Measurements from ENCODE around the gene ADGRG3.

The ADGRG3 gene

GRCh38 chr16:57683636-57684545 lies 15.8 kb downstream of the ADGRG3 start:
- TF ChIP-seq CTCF (IDR thresholded peaks at IDR 0.05; ENCODE audit: borderline replicate concordance, extremely low read depth, low read length, poor library complexity, severe bottlenecking): no peak
- TF ChIP-seq EZH2 (IDR thresholded peaks at IDR 0.05; ENCODE audit: borderline replicate concordance, low read depth, low read length, severe bottlenecking): no peak
- Histone ChIP-seq H3K79me2 (ENCODE audit: insufficient read depth, low read length) (no peaks in the 10 kb centered on the region), H3K4me1 (ENCODE audit: insufficient read depth, low read length) (peaks cover 6% of the 10 kb centered on the region), H3K27me3 (ENCODE audit: insufficient read depth, low read length, poor library complexity) (no peaks in the 10 kb centered on the region), H3K36me3 (ENCODE audit: insufficient read depth, low read length) (no peaks in the 10 kb centered on the region), H3K9ac (ENCODE audit: low read depth, low read length) (no peak overlapping the region), H3K9me3 (ENCODE audit: insufficient read depth, low read length, severe bottlenecking) (no peaks in the 10 kb centered on the region), H4K20me1 (ENCODE audit: insufficient read depth, low read length) (no peaks in the 10 kb centered on the region), H3K4me2 (ENCODE audit: insufficient read depth, low read length) (no peak overlapping the region), H3K27ac (ENCODE audit: low read length) (no peak overlapping the region), H3K4me3 (ENCODE audit: low read depth in 1 of 2, low read length in 2 of 2) (no peak overlapping the region), H2AFZ (ENCODE audit: low read depth, low read length) (no peak overlapping the region)
- DNase-seq: no peak
- no peak for ATAC-seq (ENCODE audit: insufficient read depth, low read depth)

GRCh38 chr16:57684626-57685358 lies 16.7 kb downstream of the ADGRG3 start:
- no peak for ATAC-seq (ENCODE audit: insufficient read depth, low read depth)
- no peaks in the 10 kb centered on the region for H3K9me3 ChIP-seq (ENCODE audit: insufficient read depth, low read length, severe bottlenecking)
- H3K9ac ChIP-seq (ENCODE audit: low read depth, low read length): no peak overlapping the region
- no peak for DNase-seq
- TF ChIP-seq CTCF (IDR thresholded peaks at IDR 0.05; ENCODE audit: borderline replicate concordance, extremely low read depth, low read length, poor library complexity, severe bottlenecking): no peak
- TF ChIP-seq EZH2 (IDR thresholded peaks at IDR 0.05; ENCODE audit: borderline replicate concordance, low read depth, low read length, severe bottlenecking): no peak
- H4K20me1 ChIP-seq (ENCODE audit: insufficient read depth, low read length): no peaks in the 10 kb centered on the region
- H3K27ac ChIP-seq (ENCODE audit: low read length): no peak overlapping the region
- no peaks in the 10 kb centered on the region for H3K27me3 ChIP-seq (ENCODE audit: insufficient read depth, low read length, poor library complexity)
- no peaks in the 10 kb centered on the region for H3K79me2 ChIP-seq (ENCODE audit: insufficient read depth, low read length)
- no peaks in the 10 kb centered on the region for H3K36me3 ChIP-seq (ENCODE audit: insufficient read depth, low read length)
- H2AFZ ChIP-seq (ENCODE audit: low read depth, low read length): no peak overlapping the region
- peaks cover 15% of the 10 kb centered on the region for H3K4me1 ChIP-seq (ENCODE audit: insufficient read depth, low read length)
- H3K4me3 ChIP-seq (ENCODE audit: low read depth in 1 of 2, low read length in 2 of 2): no peak overlapping the region
- no peak overlapping the region for H3K4me2 ChIP-seq (ENCODE audit: insufficient read depth, low read length)

GRCh38 chr16:57685633-57686032 lies 17.5 kb downstream of the ADGRG3 start:
- TF ChIP-seq CTCF (IDR thresholded peaks at IDR 0.05; ENCODE audit: borderline replicate concordance, extremely low read depth, low read length, poor library complexity, severe bottlenecking) (no peak), EZH2 (IDR thresholded peaks at IDR 0.05; ENCODE audit: borderline replicate concordance, low read depth, low read length, severe bottlenecking) (no peak)
- H3K36me3 ChIP-seq (ENCODE audit: insufficient read depth, low read length): no peaks in the 10 kb centered on the region
- ATAC-seq (ENCODE audit: insufficient read depth, low read depth): no peak
- H4K20me1 ChIP-seq (ENCODE audit: insufficient read depth, low read length): no peaks in the 10 kb centered on the region
- H3K4me1 ChIP-seq (ENCODE audit: insufficient read depth, low read length): peaks cover 22% of the 10 kb centered on the region
- DNase-seq: no peak
- no peak overlapping the region for H3K27ac ChIP-seq (ENCODE audit: low read length)
- no peaks in the 10 kb centered on the region for H3K27me3 ChIP-seq (ENCODE audit: insufficient read depth, low read length, poor library complexity)
- no peak overlapping the region for H2AFZ ChIP-seq (ENCODE audit: low read depth, low read length)
- no peak overlapping the region for H3K9ac ChIP-seq (ENCODE audit: low read depth, low read length)
- no peaks in the 10 kb centered on the region for H3K79me2 ChIP-seq (ENCODE audit: insufficient read depth, low read length)
- no peak overlapping the region for H3K4me3 ChIP-seq (ENCODE audit: low read depth in 1 of 2, low read length in 2 of 2)
- no peaks in the 10 kb centered on the region for H3K9me3 ChIP-seq (ENCODE audit: insufficient read depth, low read length, severe bottlenecking)
- H3K4me2 ChIP-seq (ENCODE audit: insufficient read depth, low read length): no peak overlapping the region
